ENCODE measurements around the gene MYPN.
"Not testable (repeated sequence)": the region's sequence is repeated elsewhere in the genome, so short reads cannot be mapped to it uniquely, and the experiment has no call there.

Gene MYPN

GRCh38 chr10:68237173-68237572 lies 127.9 kb downstream of the MYPN start:
- no peak for DNase-seq

GRCh38 chr10:68238371-68238770 lies 129.1 kb downstream of the MYPN start:
- DNase-seq, result no peak

GRCh38 chr10:68239069-68239468 lies 129.8 kb downstream of the MYPN start:
- DNase-seq, result no peak

GRCh38 chr10:68239596-68240150 lies 130.4 kb downstream of the MYPN start:
- DNase-seq, result no peak

GRCh38 chr10:68242051-68242450 lies 132.8 kb downstream of the MYPN start:
- no peak for DNase-seq

GRCh38 chr10:68246397-68246796 lies 137.1 kb downstream of the MYPN start:
- DNase-seq, result not testable (repeated sequence)

- no peak for DNase-seq
Measured at GRCh38 chr10:68247931-68248330, 138.6 kb downstream of the MYPN start.

GRCh38 chr10:68249297-68249696 lies 140.0 kb downstream of the MYPN start:
- DNase-seq, result no peak

GRCh38 chr10:68251151-68251550 lies 141.9 kb downstream of the MYPN start:
- no peak for DNase-seq

GRCh38 chr10:68251625-68252495 lies 142.6 kb downstream of the MYPN start:
- DNase-seq, result no peak

- DNase-seq, result no peak
Measured at GRCh38 chr10:68253346-68253745, 144.1 kb downstream of the MYPN start.

- no peak for DNase-seq
Measured at GRCh38 chr10:68261132-68261856, 152.0 kb downstream of the MYPN start.

All from NCI-H510A treated with DMSO at 0.1 percent for 48 hours (cell line).